HepG2 (cell line): ENCODE measurements around the gene ENGASE. TPM values are rescaled to one million over a fixed set of nuclear protein-coding genes. Genes with fewer than 3 reads are reported as not detected.

Source experiments
- ATAC-seq: fragments of 200-7000 bp; cut with Tn5 transposase; 3 replicates; pipeline ENCODE4 v1.9.1; 2020; ENCODE audit warnings: mild to moderate bottlenecking, moderate library complexity
- BruUV-seq: library from RNA; stranded (reverse); fragments of 400-500 nt; replicated peaks from 2 replicates; lab custom pipeline; 2021; lab: Mats Ljungman, UMichigan
- CTCF ChIA-PET: fragments of 300-600 bp; formaldehyde crosslinking; extraction: SDS; loops from one replicate; lab custom pipeline; 2021; ENCODE audit warnings: low total read pairs, inconsistent platforms, low intra/inter-chr PET ratio; lab: Yijun Ruan, JAX
- POLR2A ChIA-PET: fragments of 350-600 bp; sonication (Branson Sonifier 250); formaldehyde crosslinking; loops from one replicate; lab custom pipeline; 2020; ENCODE audit warnings: antibody characterized with exemption, inconsistent platforms; lab: Yijun Ruan, JAX
- DNase-seq: peaks from one replicate; pipeline ENCODE4 v3.0.0-alpha.2; 2015; ENCODE audit warnings: low spot score
- FAIRE-seq: peaks from 3 replicates; lab custom pipeline; 2011; peaks lifted over from hg19 to GRCh38; lab: Jason Lieb, UNC
- H2AFZ ChIP-seq: one replicate; pipeline ENCODE4 v1.6.1; 2011; ENCODE audit warnings: low read length, inconsistent platforms
- H3K27ac ChIP-seq: fragments of 300-600 bp; 3 replicates; pipeline ENCODE4 v1.8.0; 2011; ENCODE audit warnings: mixed run types, mild to moderate bottlenecking, mixed read lengths, low read length, inconsistent platforms; ENCODE audit not compliant: insufficient read depth; ENCODE audit errors: extremely low read length
- H3K27me3 ChIP-seq, 2 experiments: fragments of 200-600 bp in 1 of 2; 2 replicates in 1 of 2; 3 replicates in 1 of 2; pipeline versions ENCODE4 v1.6.0 to v1.8.0; 2011; ENCODE audit warnings: low read length in 2 of 2, mild to moderate bottlenecking in 2 of 2, moderate library complexity in 2 of 2, inconsistent platforms in 1 of 2; ENCODE audit not compliant: insufficient read depth in 2 of 2, control insufficient read depth in 1 of 2
- H3K36me3 ChIP-seq, 2 experiments: fragments of 200-600 bp in 1 of 2; replicated peaks in 1 of 2; 2 replicates in 1 of 2; 3 replicates in 1 of 2; pipeline versions ENCODE4 v1.5.1 to v1.8.0; 2011; ENCODE audit warnings: low read length in 2 of 2, inconsistent platforms in 1 of 2; ENCODE audit not compliant: insufficient read depth in 2 of 2, control insufficient read depth in 1 of 2
- H3K4me1 ChIP-seq: 2 replicates; pipeline ENCODE4 v1.5.1; 2012; ENCODE audit warnings: low read length, inconsistent platforms; ENCODE audit not compliant: insufficient read depth
- H3K4me2 ChIP-seq: 2 replicates; pipeline ENCODE4 v1.6.0; 2011; ENCODE audit warnings: low read depth, low read length, inconsistent platforms
- H3K4me3 ChIP-seq, 3 experiments: fragments of 200-600 bp in 1 of 3; sonication (generic), shearing (Covaris generic) in 1 of 3; replicated peaks in 1 of 3; 2 replicates each; pipeline ENCODE4 v1.5.1; 2011 to 2016; ENCODE audit warnings: low read length in 3 of 3, inconsistent platforms in 2 of 3, low read depth in 2 of 3, mild to moderate bottlenecking in 2 of 3, control low read depth in 1 of 3, mixed read lengths in 1 of 3; ENCODE audit not compliant: insufficient read depth in 1 of 3
- H3K79me2 ChIP-seq: one replicate; pipeline ENCODE4 v1.6.1; 2011; ENCODE audit warnings: low read length, inconsistent platforms; ENCODE audit not compliant: insufficient read depth
- H3K9ac ChIP-seq: 2 replicates; pipeline ENCODE4 v1.6.0; 2011; ENCODE audit warnings: mild to moderate bottlenecking, low read depth, low read length, inconsistent platforms; ENCODE audit not compliant: insufficient read depth
- H3K9me3 ChIP-seq: 2 replicates; pipeline ENCODE4 v1.5.1; 2012; ENCODE audit warnings: mild to moderate bottlenecking, low read length
- H4K20me1 ChIP-seq: 2 replicates; pipeline ENCODE4 v1.6.0; 2011; ENCODE audit warnings: inconsistent platforms, mild to moderate bottlenecking, low read length, moderate library complexity; ENCODE audit not compliant: insufficient read depth
- FOSL1 ChIP-seq: sonication (generic); formaldehyde crosslinking; IDR thresholded peaks from 2 replicates; pipeline ENCODE4 v1.9.0; 2021; ENCODE audit warnings: missing genetic modification reagents, borderline replicate concordance
- GZF1 ChIP-seq: sonication (generic); formaldehyde crosslinking; IDR thresholded peaks from 2 replicates; pipeline ENCODE4 v1.5.1; 2020; ENCODE audit warnings: mild to moderate bottlenecking, missing genetic modification reagents
- HIVEP1 ChIP-seq: sonication (generic); formaldehyde crosslinking; IDR thresholded peaks from 2 replicates; pipeline ENCODE4 v1.4.0; 2020; ENCODE audit warnings: mild to moderate bottlenecking, missing genetic modification reagents
- KDM5B ChIP-seq: sonication (generic); formaldehyde crosslinking; IDR thresholded peaks from 2 replicates; pipeline ENCODE4 v1.4.0; 2020; ENCODE audit warnings: missing genetic modification reagents, mild to moderate bottlenecking, borderline replicate concordance
- KLF15 ChIP-seq: sonication (generic); formaldehyde crosslinking; IDR thresholded peaks from 2 replicates; pipeline ENCODE4 v1.8.1; 2023; ENCODE audit warnings: borderline replicate concordance, mild to moderate bottlenecking, inconsistent platforms, missing genetic modification reagents, mixed read lengths
- NONO ChIP-seq, 2 experiments: fragments of 450-650 bp in 1 of 2; sonication (generic) in 1 of 2; formaldehyde crosslinking in 1 of 2; IDR thresholded peaks in 1 of 2; conservative IDR thresholded peaks in 1 of 2; 2 replicates each; pipeline versions ENCODE4 v1.6.1 to v1.8.0; 2017 to 2022; ENCODE audit warnings: mild to moderate bottlenecking in 1 of 2, missing genetic modification reagents in 1 of 2, moderate library complexity in 1 of 2
- PBX3 ChIP-seq: sonication (generic); formaldehyde crosslinking; IDR thresholded peaks from 2 replicates; pipeline ENCODE4 v1.8.1; 2023; ENCODE audit warnings: missing genetic modification reagents, inconsistent platforms, borderline replicate concordance
- SSRP1 ChIP-seq: IDR thresholded peaks from 2 replicates; pipeline ENCODE4 v1.6.1; 2016; ENCODE audit warnings: control low read depth
- ZFP62 ChIP-seq: sonication (generic); formaldehyde crosslinking; IDR thresholded peaks from 2 replicates; pipeline ENCODE4 v1.4.0; 2020; ENCODE audit warnings: missing genetic modification reagents
- ZFYVE20 ChIP-seq: sonication (generic); formaldehyde crosslinking; IDR thresholded peaks from 2 replicates; pipeline ENCODE4 v1.8.0; 2023; ENCODE audit warnings: low read depth, mild to moderate bottlenecking, moderate library complexity, missing genetic modification reagents, borderline replicate concordance
- ZMAT3 ChIP-seq: sonication (generic); formaldehyde crosslinking; conservative IDR thresholded peaks from 2 replicates; pipeline ENCODE4 v1.7.0; 2021; ENCODE audit warnings: missing genetic modification reagents
- ZMYM2 ChIP-seq: sonication (generic); formaldehyde crosslinking; IDR thresholded peaks from 2 replicates; pipeline ENCODE4 v1.8.0; 2022; ENCODE audit warnings: mild to moderate bottlenecking, missing genetic modification reagents
- ZNF44 ChIP-seq: sonication (generic); formaldehyde crosslinking; IDR thresholded peaks from 2 replicates; pipeline ENCODE4 v1.5.1; 2020; ENCODE audit warnings: mild to moderate bottlenecking, missing genetic modification reagents
- ZNF484 ChIP-seq: sonication (generic); formaldehyde crosslinking; IDR thresholded peaks from 2 replicates; pipeline ENCODE4 v1.5.1; 2020; ENCODE audit warnings: mild to moderate bottlenecking, low read depth, missing genetic modification reagents, borderline replicate concordance
- ZNF749 ChIP-seq: sonication (generic); formaldehyde crosslinking; IDR thresholded peaks from 2 replicates; pipeline ENCODE4 v1.8.0; 2022; ENCODE audit warnings: mild to moderate bottlenecking, missing genetic modification reagents, moderate library complexity, borderline replicate concordance
- ZNF775 ChIP-seq: sonication (generic); formaldehyde crosslinking; IDR thresholded peaks from 2 replicates; pipeline ENCODE4 v1.4.0; 2020; ENCODE audit warnings: missing genetic modification reagents, mild to moderate bottlenecking, moderate library complexity, borderline replicate concordance
- WGBS: methylation state at CpG from one replicate; pipeline ENCODE4 v1.1.6; 2017; ENCODE audit warnings: low lambda C conversion rate; 5-methylcytosine and 5-hydroxymethylcytosine counted together
- in situ Hi-C: cut with HindIII; loops from 2 replicates; pipeline ENCODE4 v1.10.0; 2017; ENCODE audit warnings: low pct_unique_long_range_greater_than_20kb; ENCODE audit not compliant: extremely low pct_ligation_motif_present
- intact Hi-C: fragments of 100-400 bp; cut with micrococcal nuclease; formaldehyde crosslinking; loops from one replicate; pipeline ENCODE4 v1.10.0; 2022; ENCODE audit not compliant: unreplicated experiment
- polyA plus RNA-seq, 8 experiments: library from polyadenylated mRNA; depleted of rRNA in 3 of 8; stranded (reverse) in 7 of 8; unstranded in 1 of 8; fragments of >200 nt; fragmentation: Illumina TruSeq in 4 of 8; extraction: Trizol in 4 of 8; gene quantifications; 2 replicates each; pipeline versions ENCODE4 v1.2.1 to v1.2.3, GENCODE V29; 2011 to 2016; ENCODE audit warnings: low read depth in 4 of 8, missing spikeins in 1 of 8, mixed read lengths in 1 of 8; ENCODE audit not compliant: insufficient read depth in 1 of 8
- total RNA-seq, 5 experiments: library from RNA; depleted of rRNA; stranded (reverse); fragments of >200 nt; fragmentation: Illumina TruSeq; extraction: Trizol; gene quantifications; 2 replicates each; pipeline ENCODE4 v1.2.3, GENCODE V29; 2016; ENCODE audit warnings: low read depth in 1 of 5
- TF ChIP-seq, protein P1 (sequence below): IDR thresholded peaks from 2 replicates; pipeline ENCODE4 v1.6.1; 2016
- TF ChIP-seq, protein P2 (sequence below): sonication (generic); formaldehyde crosslinking; IDR thresholded peaks from 2 replicates; pipeline ENCODE4 v1.4.0; 2020; ENCODE audit warnings: mild to moderate bottlenecking, missing genetic modification reagents
- TF ChIP-seq, protein P3 (sequence below): sonication (generic); formaldehyde crosslinking; IDR thresholded peaks from 2 replicates; pipeline ENCODE4 v1.4.0; 2020; ENCODE audit warnings: missing genetic modification reagents, borderline replicate concordance

Gene ENGASE
- total and polyA plus RNA-seq, 2 of the 13 experiments (the other 11 are each of a cell fraction or from before 2014, with no cell fraction given): 10.6 to 18.1 TPM

- TF ChIP-seq, protein P1, sequence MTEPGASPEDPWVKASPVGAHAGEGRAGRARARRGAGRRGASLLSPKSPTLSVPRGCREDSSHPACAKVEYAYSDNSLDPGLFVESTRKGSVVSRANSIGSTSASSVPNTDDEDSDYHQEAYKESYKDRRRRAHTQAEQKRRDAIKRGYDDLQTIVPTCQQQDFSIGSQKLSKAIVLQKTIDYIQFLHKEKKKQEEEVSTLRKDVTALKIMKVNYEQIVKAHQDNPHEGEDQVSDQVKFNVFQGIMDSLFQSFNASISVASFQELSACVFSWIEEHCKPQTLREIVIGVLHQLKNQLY (CRISPR knock-in tag): no peak
- no peak for TF ChIP-seq ZNF775 (CRISPR knock-in tag)
These were observed 30.7 kb upstream of the ENGASE start (continued) for GRCh38 chr17:79043931-79044320.

DNA sequence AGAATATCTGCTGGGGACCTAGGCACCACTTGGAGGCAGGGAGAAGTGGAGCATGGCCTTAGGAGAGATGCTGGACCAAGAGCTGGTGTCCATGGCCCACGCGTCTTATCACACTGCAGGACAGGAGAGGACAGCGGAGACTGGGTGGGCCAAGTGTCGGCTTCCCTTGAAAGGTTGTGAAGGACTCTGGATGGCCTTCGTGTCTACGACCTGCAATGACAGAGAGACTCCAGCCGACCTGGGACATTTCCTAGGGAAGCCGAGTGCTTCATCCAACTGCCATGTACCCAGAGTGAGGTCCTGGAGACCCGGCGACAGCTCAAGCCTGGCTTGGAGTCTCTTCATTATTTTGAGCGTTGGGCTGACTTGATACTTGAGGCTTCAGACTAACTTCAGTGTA, 30.2 kb upstream of the ENGASE start:
- no peaks in the 10 kb centered on the region for H3K9me3 ChIP-seq
- intact Hi-C loops (loop anchor here (2.0 kb wide), 1 partner anchor 52 kb away; no protein-coding TSS in a partner anchor), in situ Hi-C loops (no loop called here)
- ATAC-seq (no peak), FAIRE-seq (no peak), DNase-seq (no peak)
- ChIA-PET POLR2A (interaction anchor here (1.6 kb wide), 1 partner anchor 17 kb away, joined by 16 read pairs; no protein-coding TSS in a partner anchor), CTCF (interaction anchor here (2.7 kb wide), 1 partner anchor 25 kb away, joined by 21 read pairs; no protein-coding TSS in a partner anchor)
- H3K4me3 ChIP-seq: no peak overlapping the region
- WGBS: 34% methylated on average over 9 of the region's 11 CpGs
- no TSS peak for BruUV-seq
- no peak overlapping the region for H3K9ac ChIP-seq
- H3K27ac ChIP-seq: no peak overlapping the region
- H3K4me2 ChIP-seq: no peak overlapping the region
- peaks cover 29% of the 10 kb centered on the region for H3K4me1 ChIP-seq
- H4K20me1 ChIP-seq: no peaks in the 10 kb centered on the region; the same call in 1 of the 2 replicates
- no peaks in the 10 kb centered on the region for H3K36me3 ChIP-seq
- H2AFZ ChIP-seq: no peak overlapping the region
- H3K27me3 ChIP-seq: peaks cover 16 to 61% of the 10 kb centered on the region in 2 experiments; a peak in 4 of 5 replicates
- H3K79me2 ChIP-seq: no peaks in the 10 kb centered on the region
- TF ChIP-seq FOSL1: no peak
- TF ChIP-seq KLF15 (CRISPR knock-in tag): no peak
- no peak for TF ChIP-seq ZMYM2 (CRISPR knock-in tag)
- TF ChIP-seq ZMAT3 (CRISPR knock-in tag): no peak
- TF ChIP-seq KDM5B: no peak
- TF ChIP-seq ZNF749 (CRISPR knock-in tag): no peak
- no peak for TF ChIP-seq NONO (IDR thresholded peaks at IDR 0.05)
- no peak for TF ChIP-seq NONO (CRISPR knock-in tag; conservative IDR thresholded peaks at IDR 0.05)
- no peak for TF ChIP-seq SSRP1 (CRISPR knock-in tag)
- no peak for TF ChIP-seq PBX3
- no peak for TF ChIP-seq ZFP62
- TF ChIP-seq GZF1 (CRISPR knock-in tag): no peak
- TF ChIP-seq HIVEP1 (CRISPR knock-in tag): no peak
- TF ChIP-seq ZNF44 (CRISPR knock-in tag): no peak
- TF ChIP-seq, protein P2, sequence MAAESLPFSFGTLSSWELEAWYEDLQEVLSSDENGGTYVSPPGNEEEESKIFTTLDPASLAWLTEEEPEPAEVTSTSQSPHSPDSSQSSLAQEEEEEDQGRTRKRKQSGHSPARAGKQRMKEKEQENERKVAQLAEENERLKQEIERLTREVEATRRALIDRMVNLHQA (CRISPR knock-in tag): no peak
- TF ChIP-seq, protein P3, sequence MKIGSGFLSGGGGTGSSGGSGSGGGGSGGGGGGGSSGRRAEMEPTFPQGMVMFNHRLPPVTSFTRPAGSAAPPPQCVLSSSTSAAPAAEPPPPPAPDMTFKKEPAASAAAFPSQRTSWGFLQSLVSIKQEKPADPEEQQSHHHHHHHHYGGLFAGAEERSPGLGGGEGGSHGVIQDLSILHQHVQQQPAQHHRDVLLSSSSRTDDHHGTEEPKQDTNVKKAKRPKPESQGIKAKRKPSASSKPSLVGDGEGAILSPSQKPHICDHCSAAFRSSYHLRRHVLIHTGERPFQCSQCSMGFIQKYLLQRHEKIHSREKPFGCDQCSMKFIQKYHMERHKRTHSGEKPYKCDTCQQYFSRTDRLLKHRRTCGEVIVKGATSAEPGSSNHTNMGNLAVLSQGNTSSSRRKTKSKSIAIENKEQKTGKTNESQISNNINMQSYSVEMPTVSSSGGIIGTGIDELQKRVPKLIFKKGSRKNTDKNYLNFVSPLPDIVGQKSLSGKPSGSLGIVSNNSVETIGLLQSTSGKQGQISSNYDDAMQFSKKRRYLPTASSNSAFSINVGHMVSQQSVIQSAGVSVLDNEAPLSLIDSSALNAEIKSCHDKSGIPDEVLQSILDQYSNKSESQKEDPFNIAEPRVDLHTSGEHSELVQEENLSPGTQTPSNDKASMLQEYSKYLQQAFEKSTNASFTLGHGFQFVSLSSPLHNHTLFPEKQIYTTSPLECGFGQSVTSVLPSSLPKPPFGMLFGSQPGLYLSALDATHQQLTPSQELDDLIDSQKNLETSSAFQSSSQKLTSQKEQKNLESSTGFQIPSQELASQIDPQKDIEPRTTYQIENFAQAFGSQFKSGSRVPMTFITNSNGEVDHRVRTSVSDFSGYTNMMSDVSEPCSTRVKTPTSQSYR (CRISPR knock-in tag): no peak
- no peak for TF ChIP-seq ZFYVE20
- TF ChIP-seq ZNF484 (CRISPR knock-in tag): no peak
